HG03103 (cell line): ENCODE results near the gene RPP25L.

Experiments
- ATAC-seq: cut with Tn5 transposase; IDR thresholded peaks from one replicate; pipeline ENCODE4 v1.9.1; 2021; ENCODE audit warnings: low read depth; ENCODE audit not compliant: unreplicated experiment

The RPP25L gene

GRCh38 chr9:34572092-34572491, 39.8 kb downstream of the RPP25L start:
- no peak for ATAC-seq

DNA sequence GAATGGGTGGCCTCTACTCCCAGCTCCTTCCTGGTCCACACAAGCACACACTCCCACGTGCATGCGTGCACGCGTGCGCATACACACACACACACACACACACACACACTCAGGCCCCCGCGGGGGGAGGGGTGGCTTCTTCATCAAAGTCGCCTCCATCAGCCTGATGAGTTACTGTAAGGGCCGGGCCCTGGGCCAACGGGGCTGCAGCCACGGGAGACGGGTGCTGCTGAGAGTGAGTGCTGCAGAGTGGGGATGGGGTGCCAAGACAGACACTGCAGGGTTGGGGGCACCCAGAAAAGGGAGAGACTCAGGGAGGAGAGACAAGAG, 40.5 kb downstream of the RPP25L start:
- ATAC-seq: no peak

DNA sequence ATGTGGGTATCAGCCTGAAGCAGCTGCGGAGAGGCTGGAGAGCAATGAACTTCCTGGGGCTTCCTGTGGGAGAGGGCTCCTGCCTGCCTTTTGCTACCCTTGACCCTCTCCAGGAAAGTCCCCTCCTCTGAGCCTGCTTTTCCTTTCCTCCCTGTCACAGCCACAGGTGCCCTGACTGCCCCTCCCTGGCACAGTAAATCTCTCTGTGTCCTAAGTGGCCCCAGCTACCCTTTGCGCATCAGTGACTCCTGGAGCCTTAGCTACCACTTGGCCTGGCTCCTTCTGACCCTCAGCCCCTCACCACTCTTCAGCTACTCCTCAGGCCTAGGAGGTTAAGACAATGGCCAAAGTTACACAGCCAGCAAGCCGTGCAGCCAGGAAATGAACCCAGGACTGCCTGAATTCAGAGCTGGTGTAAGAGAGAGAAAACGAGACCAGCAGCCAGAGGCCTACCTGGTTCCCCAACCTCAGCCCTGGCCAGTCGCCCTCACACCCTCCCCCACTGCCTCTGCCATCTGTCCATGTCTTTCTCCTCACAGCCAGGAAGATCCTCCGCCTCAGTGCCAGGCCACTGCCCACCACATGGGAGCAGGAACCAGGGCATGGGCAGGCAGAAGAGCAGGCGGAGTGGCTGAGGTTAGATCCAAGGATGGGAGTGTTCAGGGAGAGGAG, 41.0 kb downstream of the RPP25L start:
- ATAC-seq: no peak

DNA sequence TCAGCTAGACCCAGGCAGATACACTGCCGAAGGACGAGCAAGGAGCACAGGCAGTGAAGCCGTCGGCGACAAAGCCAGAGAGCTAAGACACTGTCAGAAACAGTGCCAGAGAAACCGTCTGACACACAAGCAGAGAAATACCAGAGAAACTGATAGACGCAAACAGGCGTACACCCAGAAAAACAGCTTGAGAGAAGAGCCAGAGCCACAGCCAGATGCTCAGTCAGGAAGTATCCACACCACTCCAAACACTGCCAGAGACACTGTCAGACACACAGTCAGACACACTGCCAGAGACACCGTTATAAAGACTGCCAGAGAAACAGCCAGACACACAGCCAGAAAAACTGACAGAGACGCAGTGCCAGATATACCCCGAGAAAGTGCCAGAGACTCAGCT, 41.5 kb downstream of the RPP25L start:
- no peak for ATAC-seq

DNA sequence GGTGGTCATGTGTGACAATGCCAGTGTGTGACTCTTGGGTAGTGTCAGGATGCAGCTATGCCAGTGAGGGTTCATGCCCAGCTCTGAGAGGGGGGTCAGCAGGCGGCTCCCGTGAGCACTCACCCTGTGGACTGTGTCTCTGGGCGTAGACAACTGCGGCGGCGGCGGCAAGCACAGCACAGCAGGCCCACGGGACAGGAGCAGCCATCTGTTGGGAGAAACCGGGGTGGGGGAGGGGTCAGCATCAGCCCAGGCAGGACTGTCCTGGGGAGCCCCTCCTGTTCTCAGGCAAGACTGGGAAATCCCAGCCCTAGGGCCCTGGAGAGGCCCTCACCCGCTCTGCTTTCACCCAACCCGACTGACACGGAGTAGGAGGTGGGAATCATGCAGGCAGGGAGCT, 43.1 kb downstream of the RPP25L start:
- ATAC-seq: no peak

GRCh38 chr9:34568133-34568532, 43.8 kb downstream of the RPP25L start:
- ATAC-seq: no peak

GRCh38 chr9:34566972-34567371, 44.9 kb downstream of the RPP25L start:
- ATAC-seq: no peak

DNA sequence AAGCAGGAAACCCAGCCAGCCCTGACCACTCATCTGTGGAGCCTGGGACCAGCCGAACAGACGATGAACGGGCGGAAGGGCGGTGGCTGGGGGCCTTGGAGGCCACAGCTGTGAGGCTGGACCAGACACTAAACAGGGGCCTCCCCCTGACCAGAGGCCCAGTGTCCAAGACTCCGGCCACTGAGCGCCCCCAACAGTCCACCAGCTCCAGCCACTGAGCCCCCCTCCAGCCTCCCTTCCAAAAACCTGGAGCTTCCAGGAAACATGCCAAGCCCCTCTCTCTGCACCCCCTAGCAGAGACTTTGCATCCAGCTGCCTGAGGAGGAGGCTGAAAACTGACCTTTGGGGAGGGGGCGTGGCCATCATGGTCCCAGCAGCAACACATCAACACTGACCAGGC, 45.6 kb downstream of the RPP25L start:
- no peak for ATAC-seq

DNA sequence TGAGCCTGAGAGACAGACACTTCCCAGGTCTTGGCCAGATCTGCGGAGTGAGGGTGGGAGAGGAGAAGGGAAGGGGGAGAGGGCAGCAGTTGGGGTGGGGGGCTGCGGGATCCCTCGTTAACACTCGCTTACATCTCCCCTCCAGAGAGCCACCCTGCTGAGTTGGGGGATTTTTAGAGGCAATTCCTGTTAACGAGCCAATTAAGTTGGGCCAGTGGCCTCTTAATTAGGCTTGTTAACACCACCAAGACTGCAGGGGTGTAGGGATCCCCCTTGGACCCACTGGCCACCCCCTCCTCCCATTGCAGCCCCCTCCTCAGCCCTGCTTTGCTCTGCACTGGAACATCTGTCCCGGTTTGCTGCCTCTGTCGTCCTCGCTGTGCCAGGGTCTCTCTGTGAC, 46.0 kb downstream of the RPP25L start:
- no peak for ATAC-seq

- no peak for ATAC-seq
Measured at GRCh38 chr9:34564617-34565016, 47.3 kb downstream of the RPP25L start.

GRCh38 chr9:34563262-34563661, 48.6 kb downstream of the RPP25L start:
- no peak for ATAC-seq

GRCh38 chr9:34562135-34562745, 49.7 kb downstream of the RPP25L start:
- ATAC-seq: no peak

DNA sequence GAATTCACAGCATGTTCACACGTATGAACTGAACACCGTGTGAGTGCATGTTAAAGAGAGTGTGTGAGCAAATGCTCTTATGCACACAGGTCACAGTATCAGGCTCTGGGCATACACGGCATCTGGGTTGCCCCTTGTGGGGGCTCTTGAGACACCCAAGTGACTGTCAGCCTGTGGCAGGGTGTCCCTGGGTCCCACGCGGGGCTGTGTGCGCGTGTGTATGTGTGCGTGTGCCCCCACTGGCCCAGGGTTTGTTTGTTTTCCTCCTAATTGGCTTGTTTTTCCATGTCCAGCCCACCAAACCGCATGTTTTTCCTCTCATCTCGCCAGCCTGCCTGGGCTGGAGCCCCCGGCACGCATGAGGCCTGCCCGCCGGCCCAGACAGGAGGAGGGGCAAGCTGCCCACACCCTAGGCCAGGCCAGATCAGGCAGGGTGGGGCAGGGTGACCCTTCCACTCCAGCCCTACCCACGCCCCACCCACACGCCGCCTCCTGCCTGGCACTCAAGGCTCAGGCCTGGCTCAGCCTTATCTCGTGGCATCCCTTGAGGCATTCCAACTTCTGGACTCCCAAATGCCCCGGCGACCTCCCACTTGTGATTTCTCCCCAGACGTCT, 51.2 kb downstream of the RPP25L start:
- no peak for ATAC-seq
